ENCODE results near the gene ZBTB20.

The ZBTB20 gene

GRCh38 chr3:114615523-114616085, 531.5 kb downstream of the ZBTB20 start:
- DNase-seq = no peak

GRCh38 chr3:114609973-114610630, 537.0 kb downstream of the ZBTB20 start:
- no peak for DNase-seq

- DNase-seq = no peak
Measured at GRCh38 chr3:114608293-114608692, 538.8 kb downstream of the ZBTB20 start.

DNA sequence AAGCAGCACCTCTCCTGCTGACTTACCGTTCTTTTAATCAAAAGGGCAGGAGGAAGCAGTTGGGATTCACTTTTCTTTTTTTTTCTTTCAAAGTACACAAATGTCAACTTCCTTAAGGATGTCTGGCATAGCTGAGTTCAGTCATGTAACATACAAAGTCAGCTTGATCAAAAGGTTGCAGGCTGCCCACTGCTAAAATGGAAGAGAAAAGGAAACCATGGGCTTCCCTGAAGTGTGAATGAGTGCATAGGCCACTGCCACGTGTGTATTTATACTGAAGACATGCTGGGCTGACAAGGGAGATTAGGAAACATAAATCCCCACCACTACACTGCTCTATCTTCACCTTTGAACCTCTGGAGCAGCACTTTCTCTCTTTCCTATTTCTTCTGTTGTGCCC, 540.8 kb downstream of the ZBTB20 start:
- DNase-seq = no peak

- no peak for DNase-seq
Measured at GRCh38 chr3:114600571-114600970, 546.5 kb downstream of the ZBTB20 start.

GRCh38 chr3:114597871-114598270, 549.2 kb downstream of the ZBTB20 start:
- no peak for DNase-seq

DNA sequence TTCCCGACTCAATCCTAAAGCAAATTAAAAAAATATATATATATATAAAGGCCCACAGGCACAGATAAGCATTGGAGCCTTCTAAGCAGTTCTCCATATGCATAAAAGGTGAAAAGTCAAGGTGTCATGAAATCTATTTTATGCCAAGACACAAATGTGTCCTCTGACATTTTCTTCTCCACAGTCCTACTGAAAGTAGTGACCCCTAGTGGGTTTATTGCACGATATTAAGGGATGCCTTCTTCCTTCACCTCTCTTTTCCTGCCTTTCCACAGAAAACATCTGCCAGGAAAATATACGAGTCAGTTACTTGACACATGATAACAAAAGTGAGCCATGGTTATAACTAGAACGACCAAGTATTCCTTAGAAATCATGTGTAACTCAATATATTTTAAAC, 550.1 kb downstream of the ZBTB20 start:
- no peak for DNase-seq

GRCh38 chr3:114596147-114596546, 550.9 kb downstream of the ZBTB20 start:
- DNase-seq = no peak

DNA sequence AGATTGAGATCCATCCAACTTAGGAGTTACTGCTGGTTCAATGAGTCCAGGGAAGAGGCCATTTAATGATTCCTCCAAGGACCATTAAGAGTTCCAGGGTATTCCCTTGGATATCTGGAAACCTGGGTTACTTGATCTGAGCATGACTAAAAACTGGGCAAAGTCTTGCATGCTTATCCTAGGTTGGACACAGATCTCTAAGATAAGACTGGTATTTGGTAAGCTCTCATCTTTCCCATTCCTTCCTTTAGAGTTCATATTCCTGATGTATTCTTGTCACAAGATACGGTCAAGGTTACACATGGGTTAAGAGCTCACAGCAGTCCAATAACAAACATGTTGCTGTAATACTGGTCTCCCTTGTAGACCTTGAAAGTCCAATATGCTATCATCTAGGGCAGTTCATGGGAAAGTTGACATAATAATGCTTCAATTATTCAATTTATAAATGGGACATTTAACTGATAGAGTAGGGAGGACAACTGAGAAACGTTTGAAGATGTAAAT, 551.5 kb downstream of the ZBTB20 start:
- no peak for DNase-seq

DNA sequence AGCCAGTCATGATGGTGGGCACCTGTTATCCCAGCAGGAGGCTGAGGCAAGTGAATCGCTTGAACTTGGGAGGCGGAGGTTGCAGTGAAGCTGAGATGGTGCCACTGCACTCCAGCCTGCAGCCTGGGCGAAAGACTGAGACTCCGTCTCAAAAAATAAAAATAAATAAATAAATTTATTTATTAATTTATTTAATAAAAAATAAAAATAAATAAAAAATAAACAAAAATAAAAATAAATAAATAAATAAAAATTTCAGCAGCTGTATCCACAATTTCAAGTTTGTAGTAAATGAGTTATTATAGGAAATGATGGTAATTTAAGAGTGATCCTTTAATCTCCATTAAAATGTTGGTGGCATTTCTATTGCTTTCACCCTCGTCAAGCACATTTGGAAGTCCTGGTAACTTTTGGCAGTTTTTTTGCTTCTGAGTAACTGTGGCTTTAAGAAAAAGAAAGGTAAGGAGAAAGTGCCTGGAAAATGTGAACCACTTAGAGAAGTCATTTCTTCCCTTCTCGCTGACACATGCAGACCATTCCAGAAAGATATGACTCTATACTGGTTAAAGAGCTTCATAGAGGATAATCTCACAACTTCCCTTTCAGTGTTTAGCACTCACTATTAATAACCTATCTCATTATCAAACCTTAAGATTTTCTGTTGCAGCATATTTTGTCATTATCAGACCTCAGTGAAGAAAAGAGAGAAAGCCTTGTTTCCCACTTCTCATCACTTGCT, 556.6 kb downstream of the ZBTB20 start:
- DNase-seq = no peak

- no peak for DNase-seq
Measured at GRCh38 chr3:114587986-114588385, 559.1 kb downstream of the ZBTB20 start.

GRCh38 chr3:114586119-114586518, 561.0 kb downstream of the ZBTB20 start:
- DNase-seq = no peak

DNA sequence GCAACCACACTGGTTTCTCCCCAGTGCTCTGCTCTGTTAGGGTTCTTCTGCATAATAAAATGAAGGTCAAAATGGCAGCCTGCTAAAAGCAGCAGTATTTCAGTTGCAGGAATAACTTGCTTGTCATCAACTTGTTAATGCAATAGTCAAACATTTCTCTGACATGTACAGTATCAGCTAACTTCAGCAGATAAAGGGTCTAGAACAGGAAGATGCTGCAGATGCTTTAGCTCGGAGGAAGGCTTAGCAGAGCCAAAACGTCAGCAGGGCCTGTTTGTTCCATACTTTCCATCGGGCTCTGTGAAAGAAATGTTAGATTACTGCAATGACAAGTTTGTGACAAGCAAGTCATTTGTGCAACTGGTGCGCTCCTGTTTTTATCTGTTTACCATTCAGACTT, 561.4 kb downstream of the ZBTB20 start:
- no peak for DNase-seq

DNA sequence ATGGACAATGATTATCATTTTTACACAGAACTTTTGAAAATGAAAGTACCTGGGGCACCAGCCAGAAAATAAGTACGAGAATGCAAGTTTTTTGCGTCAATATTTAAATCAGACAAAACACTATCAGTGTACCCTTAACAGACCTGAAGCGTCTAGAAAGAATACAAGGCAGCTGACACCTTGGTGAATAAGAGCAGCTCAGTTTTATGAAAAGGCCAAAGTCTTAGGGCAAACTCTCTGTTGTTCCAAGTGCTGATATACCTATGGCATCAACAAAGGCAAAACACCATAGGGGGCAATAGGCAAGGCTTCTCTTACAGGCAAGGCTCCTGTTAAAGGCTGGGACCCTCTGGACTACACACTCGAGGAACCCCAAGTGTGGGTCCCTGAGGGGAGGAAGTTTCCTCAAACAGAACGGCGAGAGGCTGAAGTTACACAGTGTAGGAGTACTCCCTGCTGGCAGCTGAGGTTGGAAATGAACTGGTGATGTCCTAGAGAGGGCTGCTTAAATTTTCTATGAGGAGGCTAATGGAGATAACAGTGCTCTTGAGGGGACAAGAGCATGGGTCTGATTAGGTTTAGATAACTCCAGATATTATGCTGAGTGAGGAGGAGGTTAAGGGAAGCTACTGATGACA, 562.2 kb downstream of the ZBTB20 start:
- no peak for DNase-seq

DNA sequence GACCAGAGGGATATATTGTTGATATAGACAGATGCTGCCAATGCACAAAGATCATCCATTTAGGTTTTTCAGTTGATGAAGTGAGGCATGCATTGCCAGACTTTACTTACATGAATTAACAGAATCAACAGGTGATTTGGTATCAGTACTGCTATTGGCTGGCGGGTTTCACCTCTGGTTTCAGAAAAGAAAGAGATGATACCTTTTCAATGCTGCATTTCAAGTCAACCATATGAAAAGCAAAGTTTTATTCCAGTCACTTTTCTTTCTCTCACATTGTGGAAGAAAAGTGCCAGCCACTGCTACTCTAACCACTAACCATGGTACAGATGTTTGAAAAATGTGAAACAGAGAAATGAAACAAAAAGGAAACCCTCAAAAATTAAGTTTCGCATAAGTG, 564.2 kb downstream of the ZBTB20 start:
- no peak for DNase-seq

GRCh38 chr3:114572364-114573062, 574.6 kb downstream of the ZBTB20 start:
- DNase-seq = no peak

DNA sequence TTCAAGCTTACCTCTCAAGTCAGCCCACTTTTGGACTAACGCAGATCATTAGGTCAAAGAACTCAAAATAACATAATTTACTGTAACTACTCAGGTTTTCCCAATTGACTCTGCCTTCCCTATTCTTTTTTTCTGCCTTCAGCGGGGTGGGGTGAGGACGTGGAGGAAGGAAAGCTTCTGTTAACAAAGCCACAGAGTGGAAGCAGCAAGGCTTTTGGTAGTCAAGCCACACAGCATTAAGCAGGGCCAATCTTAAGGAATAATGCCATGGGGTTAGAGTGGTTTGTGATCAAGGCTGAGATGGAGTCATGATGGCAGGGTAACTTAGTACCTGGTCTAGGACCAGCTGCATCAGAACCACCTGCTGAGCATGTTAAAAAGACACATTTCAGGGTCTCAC, 575.7 kb downstream of the ZBTB20 start:
- no peak for DNase-seq

DNA sequence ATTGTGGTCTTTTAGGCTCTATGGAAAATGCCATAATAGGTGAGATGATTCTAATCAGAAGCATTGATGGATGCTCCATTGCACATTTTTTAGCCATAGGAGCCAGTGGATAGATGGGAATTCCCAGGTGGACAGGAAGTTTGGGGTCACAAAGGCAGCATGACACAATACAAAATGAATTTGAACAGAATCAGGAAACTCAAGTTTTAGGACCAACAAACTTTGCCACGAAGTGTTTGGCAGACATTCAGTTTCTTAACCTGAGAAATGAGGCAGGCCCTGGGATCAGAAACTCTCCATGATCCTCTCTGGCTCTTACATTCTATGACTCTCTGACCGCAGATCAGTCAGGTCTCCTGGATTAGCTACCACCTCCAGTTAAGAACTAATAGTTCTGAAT, 577.9 kb downstream of the ZBTB20 start:
- DNase-seq = no peak

DNA sequence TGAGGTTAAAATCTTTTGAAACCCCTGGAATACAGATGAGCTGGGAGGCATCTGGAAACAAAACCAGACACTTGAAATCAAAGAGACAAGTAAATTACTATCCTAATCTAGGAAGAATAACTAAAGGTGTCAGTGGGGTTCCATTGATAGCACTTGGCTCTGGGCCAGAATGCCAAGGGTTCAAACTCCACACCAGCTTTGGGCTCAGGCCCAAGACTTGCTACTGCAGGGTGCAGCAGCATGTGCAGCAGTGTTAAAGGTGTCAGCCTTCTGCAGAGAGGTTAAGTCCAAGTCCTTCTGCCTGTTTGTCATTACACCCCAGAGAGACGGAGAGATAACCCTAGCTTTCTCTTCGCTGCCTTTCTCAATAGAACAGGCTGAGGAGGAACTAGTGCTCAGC, 579.3 kb downstream of the ZBTB20 start:
- no peak for DNase-seq

DNA sequence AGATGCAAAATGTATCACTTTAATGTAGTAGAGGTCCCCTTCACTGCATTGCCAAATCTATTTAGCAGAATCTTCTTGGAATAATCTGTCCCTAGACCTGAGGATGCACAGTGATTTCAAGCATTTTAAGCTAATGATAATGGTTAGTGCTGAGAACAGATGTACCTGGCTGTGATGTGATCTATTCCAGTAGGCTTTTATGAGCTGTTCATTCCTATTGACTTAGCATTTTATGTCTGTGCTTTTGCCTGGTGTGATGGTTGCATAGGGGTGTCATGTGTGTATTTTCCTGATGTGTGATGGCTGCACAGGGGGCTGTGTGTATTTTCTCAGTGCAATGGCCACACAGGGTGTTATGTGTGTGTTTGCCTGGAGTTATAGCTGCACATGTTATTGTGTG, 580.3 kb downstream of the ZBTB20 start:
- no peak for DNase-seq

- DNase-seq = no peak
Measured at GRCh38 chr3:114566162-114566755, 580.8 kb downstream of the ZBTB20 start.

GRCh38 chr3:114565216-114565615, 581.9 kb downstream of the ZBTB20 start:
- DNase-seq = no peak

DNA sequence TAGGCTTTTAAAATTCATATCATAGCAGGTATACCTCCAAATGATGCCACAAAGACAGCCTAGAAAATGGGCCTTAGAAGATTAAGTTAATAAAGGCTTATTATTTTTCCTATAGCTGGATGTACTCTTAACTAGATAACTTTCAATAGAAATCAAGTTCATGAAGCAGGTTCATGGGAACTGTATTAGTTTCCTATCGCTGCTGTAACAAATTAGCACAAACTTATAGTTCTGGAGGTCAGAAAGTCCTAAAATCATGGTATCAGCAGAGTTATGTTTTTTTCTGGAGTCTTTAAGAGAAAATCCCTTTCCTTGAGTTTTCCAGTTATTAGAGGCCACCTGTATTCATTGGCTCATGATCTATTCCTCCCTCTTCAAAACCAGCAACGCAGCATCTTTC, 583.4 kb downstream of the ZBTB20 start:
- DNase-seq = no peak
